Activated T-helper 1 cell treated with anti-CD3 and anti-CD28 coated beads, Interleukin-12 subunit alpha, Interleukin-12 subunit beta, Interleukin-2, Interleukin-4 antibody, amounts not matched to agents 30 ng/mL and 10 ng/mL and 1 ng/mL, durations not matched to agents 14 hours and 24 hours and 36 hours (primary cell): ENCODE measurements around the gene CHCHD6. TPM values are rescaled to one million over a fixed set of nuclear protein-coding genes. Genes with fewer than 3 reads are reported as not detected.

ENCODE experiments used
- DNase-seq: peaks from one replicate; pipeline ENCODE4 v3.0.0; 2021; ENCODE audit warnings: low spot score
- H3K27ac Mint-ChIP-seq: one replicate; pipeline ENCODE4 v1.8.0; 2021; ENCODE audit warnings: mild to moderate bottlenecking, mixed read lengths
- H3K27me3 Mint-ChIP-seq: one replicate; pipeline ENCODE4 v1.8.0; 2022; ENCODE audit warnings: mild to moderate bottlenecking, moderate library complexity, mixed read lengths; ENCODE audit not compliant: insufficient read depth
- H3K36me3 Mint-ChIP-seq: one replicate; pipeline ENCODE4 v1.8.0; 2021; ENCODE audit warnings: low read depth, mixed read lengths
- H3K4me1 Mint-ChIP-seq: one replicate; pipeline ENCODE4 v1.8.0; 2021; ENCODE audit warnings: low read depth, mixed read lengths
- H3K4me3 Mint-ChIP-seq: one replicate; pipeline ENCODE4 v1.8.0; 2021; ENCODE audit warnings: mild to moderate bottlenecking, moderate library complexity, mixed read lengths
- H3K9me3 Mint-ChIP-seq: one replicate; pipeline ENCODE4 v1.8.0; 2021; ENCODE audit warnings: mixed read lengths
- intact Hi-C: fragments of 100-400 bp; cut with micrococcal nuclease; formaldehyde crosslinking; loops from one replicate; pipeline ENCODE4 v1.15.1; 2024
- total RNA-seq: library from RNA; stranded (reverse); gene quantifications from 2 replicates; pipeline ENCODE4 v1.2.3, GENCODE V29; 2022

CHCHD6 gene
- total RNA-seq, 1 donor from 2014 or later, result 17.5 TPM

DNA sequence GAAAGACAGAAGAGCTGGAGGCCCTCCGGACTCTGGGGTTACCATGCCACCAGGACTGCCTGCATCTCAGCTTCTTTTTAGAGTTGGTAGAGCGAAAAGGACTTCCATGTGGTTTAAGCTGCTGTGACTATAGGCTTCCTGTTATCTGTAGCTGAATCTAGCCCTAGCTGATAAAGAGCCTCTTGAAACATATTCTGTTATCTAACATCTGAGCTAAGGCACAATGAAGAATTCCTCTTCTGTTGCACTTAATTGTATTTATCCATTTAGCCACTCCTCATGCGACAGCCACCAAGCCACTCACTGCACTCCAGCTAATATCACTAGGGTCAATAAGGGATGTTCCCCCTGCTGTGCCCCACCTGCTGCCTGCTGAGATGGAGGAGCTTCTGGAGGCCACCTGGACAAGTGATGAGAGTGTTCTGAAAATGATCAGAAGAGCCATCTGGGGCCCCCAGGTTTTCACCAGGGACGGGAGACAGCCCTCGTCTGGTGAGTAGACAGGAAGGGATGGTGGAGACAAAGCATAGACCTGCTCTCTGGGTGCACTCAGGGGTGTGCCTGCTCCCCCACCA is 184.2 kb downstream of the CHCHD6 start:
- no peaks in the 10 kb centered on the region for H3K36me3 Mint-ChIP-seq
- H3K9me3 Mint-ChIP-seq, result no peaks in the 10 kb centered on the region
- no peak overlapping the region for H3K27ac Mint-ChIP-seq
- intact Hi-C loops, result no loop called here
- no peaks in the 10 kb centered on the region for H3K27me3 Mint-ChIP-seq
- peaks cover 5% of the 10 kb centered on the region for H3K4me1 Mint-ChIP-seq
- H3K4me3 Mint-ChIP-seq, result no peak overlapping the region
- no peak for DNase-seq

DNA sequence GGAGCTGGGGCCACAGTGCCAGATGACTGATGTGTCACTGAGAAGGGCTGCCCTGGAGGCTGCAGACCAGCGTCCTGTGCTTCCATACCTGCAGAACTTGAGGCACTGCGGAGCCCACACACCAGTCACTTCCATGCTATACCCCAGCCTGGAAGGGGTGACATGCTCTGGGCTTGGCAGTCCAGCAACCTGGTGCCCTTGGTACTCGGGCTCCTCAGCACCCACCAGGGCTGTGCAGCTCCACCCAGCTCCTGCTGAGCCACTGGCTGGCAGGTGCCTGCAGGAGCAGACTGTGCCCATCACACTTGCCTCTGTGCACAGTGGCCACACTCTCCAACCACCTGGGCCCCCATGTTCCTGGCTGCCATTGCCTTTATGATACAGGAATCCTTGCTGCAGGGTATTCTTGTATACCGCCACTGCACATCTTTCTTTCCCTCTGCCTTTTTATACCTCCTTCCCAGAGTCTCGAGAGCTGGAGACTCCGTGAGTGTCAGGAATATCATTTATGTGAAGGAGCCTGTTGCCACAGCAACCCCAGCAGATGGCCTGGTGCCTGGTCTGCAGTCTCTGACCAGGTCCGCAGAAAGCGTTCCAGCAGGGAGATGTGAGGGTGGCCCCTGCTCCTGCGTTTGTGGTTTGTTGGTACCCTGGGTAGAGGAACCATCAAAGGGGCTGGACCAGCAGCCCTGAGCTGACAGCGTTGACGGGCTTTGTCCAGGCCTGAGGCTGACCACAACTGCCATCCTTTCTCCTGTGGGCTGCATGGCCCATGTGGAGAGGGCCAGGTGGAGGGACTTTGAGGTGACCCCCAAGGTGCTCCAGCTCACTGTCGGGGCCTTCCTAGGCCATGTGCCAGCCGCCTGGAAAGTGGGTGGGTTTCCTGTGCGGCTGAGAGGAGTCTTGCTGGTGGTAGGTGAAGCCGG is 185.5 kb downstream of the CHCHD6 start:
- Mint-ChIP-seq H3K9me3 (no peaks in the 10 kb centered on the region), H3K36me3 (no peaks in the 10 kb centered on the region), H3K27me3 (no peaks in the 10 kb centered on the region), H3K27ac (no peak overlapping the region), H3K4me3 (no peak overlapping the region), H3K4me1 (peaks cover 5% of the 10 kb centered on the region)
- intact Hi-C loops, result no loop called here
- DNase-seq, result no peak

DNA sequence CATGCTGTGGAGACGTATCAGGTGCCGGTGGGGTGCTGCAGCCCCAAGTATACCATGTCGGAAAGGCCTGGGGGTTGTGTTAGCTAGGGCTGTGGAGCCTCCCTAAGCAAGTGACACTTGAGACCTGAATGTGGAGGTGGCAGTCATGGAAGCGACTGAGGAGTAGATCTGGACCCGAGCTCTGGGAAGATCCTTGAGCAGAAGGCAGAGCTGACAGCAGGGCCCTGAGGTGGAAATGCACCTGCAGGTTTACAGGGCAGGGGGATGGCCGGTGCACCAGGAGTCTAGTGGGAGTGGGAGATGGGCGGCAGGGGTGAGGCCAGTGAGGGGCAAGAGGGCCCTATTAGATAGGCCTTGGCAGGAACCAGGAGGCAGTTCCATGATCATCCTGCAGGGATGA is 187.1 kb downstream of the CHCHD6 start:
- peaks cover 5% of the 10 kb centered on the region for H3K4me1 Mint-ChIP-seq
- H3K27ac Mint-ChIP-seq, result no peak overlapping the region
- no peak overlapping the region for H3K4me3 Mint-ChIP-seq
- H3K27me3 Mint-ChIP-seq, result no peaks in the 10 kb centered on the region
- no peaks in the 10 kb centered on the region for H3K36me3 Mint-ChIP-seq
- DNase-seq, result no peak
- intact Hi-C loops, result no loop called here
- no peaks in the 10 kb centered on the region for H3K9me3 Mint-ChIP-seq

DNA sequence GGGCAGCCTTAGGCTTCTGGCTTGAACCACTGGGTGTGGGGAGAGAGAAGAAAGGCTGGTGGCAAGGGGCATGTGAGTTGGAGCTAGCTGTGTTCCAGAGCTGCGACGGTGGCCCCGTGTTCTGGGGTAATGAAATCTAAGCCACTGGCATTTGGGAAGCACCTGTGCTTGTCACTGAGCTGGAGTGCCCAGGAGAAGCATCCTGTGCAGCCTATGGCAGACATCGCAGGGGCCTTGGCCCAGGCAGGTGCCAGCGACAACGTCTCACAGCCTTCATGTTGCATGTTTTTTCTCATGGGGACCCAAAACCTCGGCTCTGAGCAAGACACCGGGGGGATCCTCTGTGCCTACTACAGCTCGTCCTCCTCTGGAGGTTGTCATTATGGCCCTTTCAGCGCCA is 187.8 kb downstream of the CHCHD6 start:
- intact Hi-C loops, result no loop called here
- no peaks in the 10 kb centered on the region for H3K9me3 Mint-ChIP-seq
- no peaks in the 10 kb centered on the region for H3K27me3 Mint-ChIP-seq
- DNase-seq, result no peak
- H3K4me3 Mint-ChIP-seq, result no peak overlapping the region
- no peaks in the 10 kb centered on the region for H3K36me3 Mint-ChIP-seq
- peaks cover 5% of the 10 kb centered on the region for H3K4me1 Mint-ChIP-seq
- no peak overlapping the region for H3K27ac Mint-ChIP-seq

DNA sequence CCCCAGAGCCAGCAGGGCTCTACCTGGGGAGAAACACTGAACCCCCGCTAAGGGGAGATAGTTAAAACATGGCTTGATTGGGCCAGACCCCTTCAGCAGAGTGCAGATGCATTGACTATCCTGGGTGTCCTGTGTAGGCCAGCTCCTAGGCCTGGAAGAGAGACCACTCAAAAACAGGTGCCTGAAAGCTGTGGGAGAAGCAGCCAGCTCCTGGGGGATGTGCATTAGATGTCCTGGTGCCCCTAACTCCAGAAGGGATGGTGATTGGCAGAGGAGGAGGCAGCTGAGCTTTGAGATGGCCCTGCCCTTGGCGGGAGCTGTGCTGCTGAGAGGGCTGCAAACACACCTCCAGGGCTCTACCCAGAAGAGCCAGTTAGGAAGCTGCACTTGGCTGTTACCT is 189.6 kb downstream of the CHCHD6 start:
- intact Hi-C loops, result no loop called here
- DNase-seq, result no peak
- peaks cover 1% of the 10 kb centered on the region for H3K27me3 Mint-ChIP-seq

DNA sequence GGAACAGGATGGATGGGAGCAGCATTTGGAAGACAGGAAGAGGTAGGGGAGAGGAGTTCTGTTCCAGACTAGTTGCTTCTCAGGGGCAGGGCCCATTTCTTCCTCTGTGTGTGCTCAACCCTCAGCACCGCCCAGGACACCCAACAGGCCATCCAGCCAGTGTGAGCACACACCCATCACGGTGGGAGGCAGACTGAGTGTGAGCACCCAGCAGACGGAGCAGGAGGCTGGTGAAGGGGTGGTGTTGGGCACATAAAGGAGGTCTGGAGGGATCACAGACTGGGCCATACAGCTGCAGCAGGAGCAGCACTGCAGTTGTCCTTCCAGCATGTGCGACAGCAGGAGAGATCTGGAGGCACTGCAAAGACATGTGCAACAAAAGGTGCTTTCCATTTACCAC is 190.4 kb downstream of the CHCHD6 start:
- Mint-ChIP-seq H3K27ac (no peak overlapping the region), H3K4me1 (no peaks in the 10 kb centered on the region), H3K4me3 (no peak overlapping the region), H3K9me3 (no peaks in the 10 kb centered on the region), H3K27me3 (peaks cover 2% of the 10 kb centered on the region), H3K36me3 (no peaks in the 10 kb centered on the region)
- no peak for DNase-seq
- intact Hi-C loops, result no loop called here

More for the DNA sequence above, 189.6 kb downstream of the CHCHD6 start:
- H3K9me3 Mint-ChIP-seq, result no peaks in the 10 kb centered on the region
- no peak overlapping the region for H3K27ac Mint-ChIP-seq
- H3K4me3 Mint-ChIP-seq, result no peak overlapping the region
- no peaks in the 10 kb centered on the region for H3K4me1 Mint-ChIP-seq
- H3K36me3 Mint-ChIP-seq, result no peaks in the 10 kb centered on the region

DNA sequence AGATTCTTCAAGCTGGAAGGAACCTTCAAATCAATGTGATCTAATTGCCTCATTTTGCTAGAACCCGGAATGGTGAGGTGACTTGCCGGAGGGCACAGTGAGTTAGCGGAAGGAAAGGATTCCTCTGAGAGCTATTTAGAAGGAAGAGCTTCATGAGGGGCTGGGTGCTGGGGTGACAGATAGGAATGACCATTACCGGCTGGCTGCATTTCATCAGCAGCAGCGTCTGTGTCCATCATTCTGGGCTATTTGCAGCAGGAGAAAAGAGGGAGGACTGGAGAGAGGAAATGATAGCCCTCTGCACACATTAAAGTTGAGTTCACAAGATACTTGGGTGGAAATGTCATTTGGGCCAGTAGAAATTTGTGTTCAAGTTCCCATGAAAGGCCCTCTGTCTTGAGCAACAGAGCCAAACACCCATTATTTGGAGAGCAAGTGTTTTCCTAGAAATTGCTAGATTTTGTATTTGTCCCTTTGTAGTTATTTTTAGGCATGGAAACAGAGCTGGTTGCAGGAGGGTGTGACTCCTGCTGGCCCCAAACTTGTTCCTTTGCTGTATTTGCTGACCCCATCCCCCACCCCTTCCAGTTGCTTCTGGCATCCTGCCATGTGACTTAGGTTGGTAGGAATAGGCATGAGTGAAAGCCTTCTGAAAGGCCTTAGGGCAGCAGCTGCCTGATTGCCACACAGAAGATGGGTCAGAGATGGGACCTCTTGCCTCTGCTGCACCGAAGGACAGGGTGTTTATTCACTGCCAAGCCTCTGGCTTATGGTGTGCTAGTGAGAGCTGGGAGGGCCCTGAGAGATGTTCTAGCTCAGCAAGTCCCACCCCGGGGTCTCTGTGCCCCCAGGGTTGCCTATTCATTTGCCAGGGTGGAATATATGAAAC is 191.4 kb downstream of the CHCHD6 start:
- no peak overlapping the region for H3K27ac Mint-ChIP-seq
- intact Hi-C loops, result no loop called here
- no peak for DNase-seq
- peaks cover 2% of the 10 kb centered on the region for H3K27me3 Mint-ChIP-seq
- no peaks in the 10 kb centered on the region for H3K36me3 Mint-ChIP-seq
- H3K9me3 Mint-ChIP-seq, result no peaks in the 10 kb centered on the region
- no peak overlapping the region for H3K4me3 Mint-ChIP-seq
- peaks cover 3% of the 10 kb centered on the region for H3K4me1 Mint-ChIP-seq

DNA sequence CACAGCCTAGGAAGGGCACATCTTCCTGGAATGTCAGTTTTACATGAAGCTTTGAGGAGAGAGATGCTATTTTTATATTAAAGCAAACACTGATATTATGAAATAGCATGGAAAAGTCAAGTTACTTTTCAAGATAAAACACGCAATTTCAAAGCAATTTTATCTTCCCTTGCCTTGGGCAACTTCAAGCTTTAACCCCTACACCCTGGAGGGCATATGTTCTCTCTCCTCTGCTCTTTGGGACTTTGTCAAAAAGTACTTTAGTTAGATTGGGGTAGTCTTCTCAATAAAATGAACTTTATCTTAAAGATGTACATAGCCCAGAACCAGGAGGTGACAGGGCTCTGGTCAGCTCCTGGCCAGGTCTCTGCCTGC is 192.0 kb downstream of the CHCHD6 start:
- Mint-ChIP-seq H3K27ac (no peak overlapping the region), H3K27me3 (peaks cover 2% of the 10 kb centered on the region), H3K4me1 (peaks cover 3% of the 10 kb centered on the region), H3K4me3 (no peak overlapping the region), H3K36me3 (no peaks in the 10 kb centered on the region), H3K9me3 (no peaks in the 10 kb centered on the region)
- intact Hi-C loops, result no loop called here
- no peak for DNase-seq

DNA sequence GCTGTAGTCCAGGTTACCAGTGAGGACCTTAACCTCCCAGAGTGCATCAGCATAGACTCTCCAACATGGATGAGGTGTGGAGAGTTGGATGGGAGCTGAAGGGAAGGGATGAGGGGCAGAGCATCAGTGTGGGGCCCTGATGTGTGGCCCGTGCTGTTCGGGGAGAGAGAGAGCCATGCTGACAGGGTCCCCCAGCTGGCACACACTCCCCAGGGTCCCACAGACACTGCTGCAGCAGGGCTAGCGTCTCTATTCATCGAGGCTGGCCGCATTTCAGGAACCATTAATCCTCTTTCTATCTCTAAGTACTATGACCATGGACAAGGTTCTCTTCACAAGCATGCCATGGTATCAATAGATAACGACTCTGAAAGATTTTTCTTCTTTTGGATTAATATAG is 192.9 kb downstream of the CHCHD6 start:
- intact Hi-C loops, result no loop called here
- no peak overlapping the region for H3K27ac Mint-ChIP-seq
- DNase-seq, result no peak
- H3K9me3 Mint-ChIP-seq, result no peaks in the 10 kb centered on the region
- no peaks in the 10 kb centered on the region for H3K36me3 Mint-ChIP-seq
- H3K4me3 Mint-ChIP-seq, result no peak overlapping the region
- peaks cover 2% of the 10 kb centered on the region for H3K27me3 Mint-ChIP-seq
- H3K4me1 Mint-ChIP-seq, result peaks cover 3% of the 10 kb centered on the region

DNA sequence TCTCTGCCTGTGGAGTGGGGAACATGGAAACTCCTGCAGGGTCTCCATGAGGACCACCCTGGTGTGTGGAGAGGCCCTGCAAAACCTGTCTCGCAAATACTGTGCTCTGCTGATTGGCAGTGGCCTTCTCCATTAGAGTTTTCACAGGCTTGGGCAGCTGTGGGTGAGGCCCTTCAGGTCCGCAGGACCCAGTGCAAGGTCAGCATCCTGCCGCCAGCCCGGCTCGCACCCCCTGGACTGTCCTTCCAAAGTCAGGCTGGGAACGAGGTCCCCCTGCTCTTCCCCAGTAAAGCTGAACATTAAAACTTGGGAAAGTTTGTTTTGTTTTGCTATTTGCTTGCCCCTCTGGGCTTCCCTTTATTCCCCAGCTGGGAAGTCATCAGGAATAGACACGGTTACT is 193.9 kb downstream of the CHCHD6 start:
- intact Hi-C loops, result no loop called here
- no peaks in the 10 kb centered on the region for H3K36me3 Mint-ChIP-seq

DNA sequence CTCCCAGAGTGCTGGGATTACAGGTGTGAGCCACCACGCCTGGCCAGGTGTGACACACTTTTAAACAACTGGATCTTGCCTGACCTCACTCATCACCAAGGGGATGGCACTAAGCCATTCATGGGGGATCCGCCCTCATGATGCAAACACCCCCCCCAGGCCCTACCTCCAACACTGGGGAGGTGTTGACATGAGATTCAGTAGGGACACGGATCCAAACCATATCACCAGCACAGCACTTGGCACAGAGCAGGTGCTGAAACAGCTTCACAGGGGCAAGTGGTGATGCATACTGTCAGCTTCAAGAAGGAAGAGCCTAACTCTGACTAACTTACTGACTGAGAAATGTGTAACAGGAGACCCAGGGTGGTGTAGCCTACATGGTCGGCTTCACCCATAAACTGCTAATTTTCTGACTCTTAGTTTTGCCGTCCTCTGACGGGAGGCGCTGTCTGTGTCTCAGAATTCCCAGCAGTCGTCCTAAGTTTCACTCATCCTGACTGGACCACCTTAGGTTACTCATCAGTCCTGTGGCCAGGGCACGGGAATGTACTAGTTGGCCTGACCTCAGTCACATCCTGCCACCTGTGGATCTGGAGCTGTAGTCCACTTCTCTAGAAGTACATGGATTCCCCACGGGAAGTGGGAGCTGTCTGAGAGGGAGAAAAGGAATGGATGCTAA is 197.0 kb downstream of the CHCHD6 start:
- peaks cover 3% of the 10 kb centered on the region for H3K4me1 Mint-ChIP-seq
- H3K27me3 Mint-ChIP-seq, result peaks cover 2% of the 10 kb centered on the region
- intact Hi-C loops, result no loop called here
- no peak overlapping the region for H3K4me3 Mint-ChIP-seq
- no peaks in the 10 kb centered on the region for H3K36me3 Mint-ChIP-seq
- no peaks in the 10 kb centered on the region for H3K9me3 Mint-ChIP-seq
- H3K27ac Mint-ChIP-seq, result no peak overlapping the region
- no peak for DNase-seq

More for the DNA sequence above, 193.9 kb downstream of the CHCHD6 start:
- Mint-ChIP-seq H3K27me3 (peaks cover 2% of the 10 kb centered on the region), H3K9me3 (no peaks in the 10 kb centered on the region), H3K27ac (no peak overlapping the region), H3K4me1 (peaks cover 3% of the 10 kb centered on the region), H3K4me3 (no peak overlapping the region)
- no peak for DNase-seq

DNA sequence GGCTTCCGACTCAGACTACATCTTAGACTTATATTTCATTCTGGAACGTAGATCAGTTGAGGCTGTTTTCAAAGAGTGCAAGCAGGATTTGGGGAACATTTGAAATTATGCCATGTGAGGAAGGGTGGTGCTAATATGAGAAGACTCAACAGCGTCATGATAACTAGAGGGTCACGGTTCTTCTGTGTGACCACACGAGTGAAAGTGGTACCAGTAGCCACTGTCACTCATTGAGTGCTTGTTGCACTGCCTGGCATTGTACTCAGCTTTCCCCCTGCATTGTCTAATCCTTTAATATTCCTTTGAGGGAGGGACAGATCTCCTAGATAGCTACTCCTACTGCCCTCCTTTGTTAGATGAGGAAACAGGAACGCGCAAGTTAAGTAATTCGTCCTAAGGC is 197.6 kb downstream of the CHCHD6 start:
- Mint-ChIP-seq H3K4me3 (no peak overlapping the region), H3K36me3 (no peaks in the 10 kb centered on the region), H3K4me1 (peaks cover 3% of the 10 kb centered on the region), H3K9me3 (no peaks in the 10 kb centered on the region), H3K27ac (no peak overlapping the region), H3K27me3 (peaks cover 2% of the 10 kb centered on the region)
- intact Hi-C loops, result no loop called here
- DNase-seq, result no peak
